GM19324 (cell line): ENCODE data around the gene EARS2.
A peak's percentile ranks its signal among the peaks of the same experiment; 100 is the strongest.
"Not testable (repeated sequence)": the region's sequence is repeated elsewhere in the genome, so short reads cannot be mapped to it uniquely, and the experiment has no call there.

ENCODE experiments used
- ATAC-seq: cut with Tn5 transposase; IDR thresholded peaks from one replicate; pipeline ENCODE4 v1.9.1; 2021; ENCODE audit warnings: mild to moderate bottlenecking, moderate library complexity; ENCODE audit not compliant: unreplicated experiment, low FRiP score

Gene EARS2

DNA sequence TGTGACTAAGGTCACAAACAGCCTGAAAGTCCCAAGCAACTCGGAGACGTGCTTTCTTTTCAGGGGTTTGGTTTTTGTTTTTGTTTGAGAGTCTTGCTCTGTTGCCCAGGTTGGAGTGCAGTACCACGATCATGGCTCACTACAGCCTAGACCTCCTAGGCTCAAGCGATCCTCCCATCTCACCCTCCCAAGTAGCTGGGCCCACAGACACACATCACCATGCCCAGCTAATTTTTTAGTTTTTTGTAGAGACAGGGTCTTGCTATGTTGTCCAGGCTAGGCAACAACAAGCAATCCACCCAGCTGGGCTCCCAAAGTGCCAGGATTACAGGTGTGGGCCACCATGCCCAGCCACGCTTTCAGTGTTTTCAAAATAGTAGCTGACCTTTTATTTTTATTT, 27.1 kb downstream of the EARS2 start:
- ATAC-seq: no peak

DNA sequence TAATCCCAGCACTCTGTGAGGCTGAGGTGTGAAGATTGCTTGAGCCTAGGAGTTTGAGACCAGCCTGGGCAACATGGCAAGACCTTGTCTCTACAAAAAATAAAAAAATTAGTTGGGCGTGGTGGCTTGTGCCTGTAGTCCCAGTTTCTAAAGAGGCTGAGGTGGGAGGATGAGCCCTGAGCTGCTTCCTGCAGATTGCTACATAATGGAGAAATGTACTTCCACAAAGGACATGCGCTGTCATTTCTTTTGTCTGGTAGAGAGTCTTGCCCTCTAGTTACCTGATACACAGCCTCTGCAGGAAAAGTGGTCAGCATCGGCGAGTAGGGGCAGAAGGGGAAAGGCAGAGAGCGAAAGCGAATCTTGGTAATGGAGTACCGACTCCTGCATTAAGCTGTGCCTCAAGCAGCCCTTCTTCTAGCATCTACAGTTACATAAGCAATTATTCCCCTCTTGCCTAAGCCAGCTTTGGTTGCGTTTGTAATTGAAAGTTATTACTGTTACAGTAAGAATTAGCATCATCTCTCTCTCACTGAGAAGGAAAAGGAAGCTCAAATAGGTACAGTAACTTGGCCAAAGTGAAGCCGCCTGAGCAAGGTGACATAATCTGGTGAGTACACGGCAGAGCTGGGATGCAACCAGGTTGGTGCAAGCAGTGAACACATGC, 28.4 kb downstream of the EARS2 start:
- no peak for ATAC-seq

DNA sequence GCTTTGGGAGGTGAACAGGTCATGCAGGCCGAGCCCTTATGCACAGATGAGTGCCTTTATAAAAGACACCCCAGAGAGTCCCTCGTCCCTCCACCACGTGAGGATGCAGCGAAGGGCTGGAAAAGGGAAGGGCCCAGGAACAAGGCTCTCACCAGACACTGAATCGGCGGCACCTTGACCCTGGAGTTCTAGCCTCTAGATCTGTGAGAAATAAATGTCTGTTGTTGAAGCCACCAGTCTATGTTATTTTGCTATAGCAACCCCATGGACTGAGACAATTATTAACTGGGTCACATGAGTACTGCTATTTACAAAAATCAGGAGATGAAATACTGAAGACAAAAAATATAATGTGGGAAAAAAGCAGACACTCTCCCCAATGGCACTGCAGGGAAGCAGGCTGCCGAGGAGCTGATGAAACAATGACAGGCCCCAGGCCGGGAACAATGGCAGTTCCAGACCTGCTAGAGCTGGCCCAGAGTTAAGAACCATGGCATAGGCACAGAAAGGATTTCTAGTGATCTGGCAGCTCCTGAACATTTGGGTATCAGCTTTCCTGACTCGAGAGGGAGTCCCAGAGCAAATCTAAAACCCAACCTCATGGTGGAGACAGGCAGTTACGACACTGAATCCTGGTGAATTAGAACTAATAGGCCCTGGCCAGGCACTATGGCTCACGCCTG, 29.0 kb downstream of the EARS2 start:
- ATAC-seq: no peak

DNA sequence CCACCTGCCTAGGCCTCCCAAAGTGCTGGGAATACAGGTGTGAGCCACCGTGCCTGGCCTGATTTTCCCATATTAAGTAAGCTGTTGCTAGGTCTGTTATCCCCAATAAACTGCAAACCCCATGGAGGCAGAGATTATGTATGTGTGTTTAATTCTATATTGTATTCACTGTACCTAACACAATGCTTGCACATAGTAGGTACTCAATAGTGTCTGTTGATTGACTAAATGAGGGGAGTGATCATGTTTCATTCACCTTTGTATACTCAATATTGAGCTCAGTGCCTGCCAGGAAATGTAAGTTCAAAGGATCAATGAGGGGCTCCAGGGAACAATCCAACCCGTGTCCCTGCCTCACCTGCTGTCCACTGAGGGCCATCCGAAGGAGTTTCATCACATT, 32.3 kb downstream of the EARS2 start:
- ATAC-seq: no peak

GRCh38 chr16:23523876-23524385, 33.2 kb downstream of the EARS2 start:
- ATAC-seq: no peak

DNA sequence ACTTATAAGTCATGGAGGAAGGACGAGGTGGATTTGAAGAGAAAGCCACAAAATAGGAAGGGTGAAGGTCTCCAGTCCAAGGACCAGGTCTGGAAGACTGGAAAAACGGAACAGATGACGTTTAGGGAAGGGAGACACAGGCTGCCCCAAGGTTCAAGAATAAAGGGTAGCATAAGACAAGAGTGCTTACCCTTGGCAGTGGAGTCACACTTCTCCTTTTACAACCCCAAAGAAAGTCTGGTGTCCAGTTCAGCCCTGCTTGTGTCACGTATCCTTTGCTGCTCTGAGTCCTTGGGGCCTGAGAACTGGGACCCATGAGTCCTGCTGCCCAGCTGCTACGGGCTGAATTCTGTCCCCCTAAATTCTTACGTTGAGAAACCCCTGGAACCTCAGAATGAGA, 33.8 kb downstream of the EARS2 start:
- ATAC-seq: no peak

- ATAC-seq: no peak
Observed at GRCh38 chr16:23521965-23522364, 35.2 kb downstream of the EARS2 start.

DNA sequence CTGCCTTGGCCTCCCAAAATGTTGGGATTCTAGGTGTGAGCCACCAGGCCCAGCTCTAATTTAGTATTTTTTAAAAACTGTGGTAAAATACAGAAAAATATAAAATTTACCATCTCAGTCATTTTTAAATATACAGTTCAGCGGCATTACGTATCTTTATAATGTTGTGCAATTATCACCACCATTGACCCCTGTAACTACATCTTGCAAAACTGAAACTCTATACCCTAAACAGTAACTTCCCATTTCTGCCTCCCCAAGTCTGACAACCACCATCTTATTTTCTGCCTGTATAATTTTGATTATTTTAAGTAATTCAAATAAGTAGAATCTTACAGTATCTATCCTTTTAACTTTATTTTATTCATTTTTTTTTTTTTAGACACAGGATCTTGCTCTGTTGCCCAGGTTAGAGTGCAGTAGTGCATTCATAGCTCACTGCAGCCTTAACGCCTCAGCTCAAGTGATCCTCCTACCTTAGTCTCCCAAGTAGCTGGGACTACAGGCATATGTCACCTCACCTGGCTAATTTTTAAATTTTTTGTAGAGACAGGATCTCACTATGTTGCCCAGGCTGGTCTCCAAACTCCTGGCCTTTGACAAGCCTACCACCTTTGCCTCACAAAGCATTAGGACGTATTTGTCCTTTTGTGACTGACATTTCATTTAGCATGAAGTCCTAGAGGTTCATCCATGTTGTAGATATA, 36.0 kb downstream of the EARS2 start:
- ATAC-seq: no peak

DNA sequence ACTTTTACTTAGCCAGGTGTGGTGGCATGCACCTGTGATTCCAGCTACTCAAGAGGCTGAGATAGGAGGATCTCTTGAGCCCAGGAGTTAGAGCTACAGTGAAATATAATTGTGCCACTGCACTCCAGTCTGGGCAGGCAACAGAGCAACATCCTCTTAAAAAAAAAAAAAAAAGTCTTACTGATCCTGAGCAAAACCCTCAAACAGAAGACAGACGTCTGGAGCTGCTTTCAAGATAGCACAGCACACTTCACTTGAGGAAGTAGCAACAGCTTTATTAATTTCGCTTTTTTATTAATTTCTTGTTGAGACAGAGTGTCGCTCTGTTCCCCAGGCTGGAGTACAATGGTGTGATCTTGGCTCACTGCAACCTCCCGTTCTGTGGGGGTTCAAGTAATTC, 36.6 kb downstream of the EARS2 start:
- no peak for ATAC-seq

DNA sequence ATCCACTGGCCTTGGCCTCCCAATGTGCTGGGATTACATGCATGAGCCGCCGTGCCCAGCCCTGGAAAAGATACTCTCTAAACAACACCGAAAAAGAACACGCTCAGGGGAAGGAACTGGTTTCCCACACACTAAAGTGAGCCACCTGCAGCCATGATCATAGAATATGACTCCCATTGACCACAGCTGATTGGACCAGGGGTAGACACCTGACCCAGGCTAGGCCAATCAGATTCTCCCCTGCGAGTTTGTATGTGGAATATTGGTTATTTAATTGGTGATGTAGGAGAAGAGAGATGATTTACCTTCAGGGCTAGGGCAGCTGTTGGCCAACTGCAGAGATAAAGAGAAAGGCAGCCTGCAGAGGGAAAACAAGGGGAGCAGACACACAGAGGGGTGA, 37.9 kb downstream of the EARS2 start:
- no peak for ATAC-seq

DNA sequence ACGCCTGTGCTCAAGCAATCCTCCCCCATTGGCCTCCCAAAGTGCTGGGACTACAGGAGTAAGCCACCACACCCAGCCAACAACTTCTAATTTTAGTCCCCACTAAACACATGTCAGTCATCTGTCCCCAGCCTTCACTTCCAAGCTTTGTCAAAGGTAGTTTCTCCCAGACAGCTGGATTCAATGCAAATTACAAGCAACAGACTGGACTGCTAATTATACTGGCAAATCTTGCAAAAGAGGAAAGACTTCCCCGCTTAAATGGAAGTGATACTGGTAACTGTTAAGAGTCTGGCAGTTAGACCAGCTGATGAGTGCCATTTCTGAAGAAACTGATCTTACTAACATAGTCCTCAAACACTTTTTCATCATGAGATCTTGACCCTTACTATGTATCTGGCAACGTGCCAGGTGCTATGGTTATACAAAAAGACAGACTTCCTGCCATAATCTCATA, 38.7 kb downstream of the EARS2 start:
- ATAC-seq: no peak

DNA sequence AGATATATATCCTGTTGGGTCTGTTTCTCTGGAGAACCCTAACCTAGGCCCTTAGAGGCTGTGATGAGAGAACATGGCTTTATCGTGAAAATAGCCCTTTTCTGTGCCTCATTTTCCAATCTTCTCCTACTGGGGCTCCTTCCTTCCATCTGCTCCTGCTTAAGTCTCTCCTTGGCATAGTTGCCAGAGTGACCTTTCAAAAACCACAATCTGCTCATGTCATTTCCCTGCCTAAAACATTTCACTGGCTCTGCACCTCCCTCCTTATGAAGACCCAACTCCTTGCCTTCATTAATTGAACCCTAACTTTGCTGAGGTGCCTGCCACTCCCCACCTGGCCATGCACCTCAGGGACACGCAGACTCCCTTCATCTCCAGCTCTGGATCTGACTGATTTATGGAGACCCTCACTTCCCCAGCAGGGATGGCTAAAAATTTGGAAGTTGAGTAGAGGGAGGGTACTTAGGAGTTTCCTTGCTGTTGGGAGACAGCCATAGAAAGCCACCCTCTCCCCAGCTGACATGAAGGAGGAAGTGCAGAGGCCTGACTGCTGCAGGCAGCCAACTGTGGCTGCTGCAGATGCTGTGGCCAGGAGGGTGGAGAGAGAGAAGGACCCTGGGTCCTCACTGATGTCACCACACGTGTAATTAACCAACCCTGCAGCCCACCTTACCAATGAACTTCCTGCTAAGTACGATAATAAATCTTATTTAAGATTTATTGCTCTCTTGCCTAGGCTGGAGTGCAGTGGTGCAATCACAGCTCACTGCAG, 40.6 kb downstream of the EARS2 start:
- no peak for ATAC-seq

- no peak for ATAC-seq
Observed at GRCh38 chr16:23515881-23516280, 41.3 kb downstream of the EARS2 start.

DNA sequence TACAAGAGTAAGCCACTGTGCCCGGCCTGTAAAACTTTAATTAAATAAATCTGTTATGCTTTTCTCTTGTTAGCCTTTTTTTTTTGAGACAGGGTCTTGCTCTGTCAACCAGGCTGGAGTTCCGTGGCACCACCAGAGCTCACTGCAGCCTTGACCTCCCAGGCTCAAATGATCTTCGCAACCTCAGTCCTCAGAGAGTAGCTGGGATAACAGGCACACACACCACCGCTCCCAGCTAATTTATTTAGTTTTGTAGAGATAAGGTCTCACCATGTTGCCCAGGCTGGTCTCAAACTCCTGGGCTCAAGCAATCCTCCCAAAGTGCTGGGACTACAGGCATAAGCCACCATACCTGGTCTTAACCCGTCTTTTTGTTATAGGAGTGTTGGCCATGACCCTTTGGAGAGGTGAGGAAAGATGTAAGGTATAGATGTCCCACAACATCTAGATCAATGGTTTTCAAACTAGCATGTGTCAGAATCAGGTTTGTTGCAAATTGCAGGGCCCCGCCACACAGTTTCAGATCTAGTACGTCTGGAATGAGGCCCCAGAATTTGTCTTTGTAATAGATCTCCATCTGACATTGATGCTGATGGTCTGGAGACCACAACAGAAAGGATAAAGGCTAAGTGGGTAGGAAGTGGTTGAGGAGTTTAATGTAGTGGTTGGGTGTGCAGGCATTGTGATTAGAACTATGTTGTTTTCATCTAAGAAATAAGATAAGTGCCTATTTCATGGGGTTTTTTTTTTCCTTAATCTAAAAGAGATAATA, 42.6 kb downstream of the EARS2 start:
- ATAC-seq: no peak

- no peak for ATAC-seq
Observed at GRCh38 chr16:23512168-23512695, 44.9 kb downstream of the EARS2 start.

DNA sequence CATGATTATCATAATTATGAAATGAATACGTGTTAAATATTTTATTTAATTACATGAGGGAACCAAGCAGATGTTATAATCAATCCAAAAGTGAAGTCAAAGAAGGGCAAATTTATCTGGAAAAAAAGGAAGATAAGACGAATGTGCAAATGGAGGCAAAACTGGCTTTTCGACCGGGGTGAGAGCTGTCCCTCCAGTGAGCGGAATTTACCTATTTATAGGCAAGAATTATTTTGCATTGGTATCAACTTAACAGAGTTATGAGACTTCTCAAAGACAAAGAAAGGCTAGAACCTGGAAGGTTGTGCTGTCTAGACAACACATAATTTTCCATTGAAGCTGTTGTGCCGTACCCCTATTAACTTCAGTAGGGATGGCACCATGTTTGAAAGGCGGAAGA, 45.4 kb downstream of the EARS2 start:
- ATAC-seq: no peak

- ATAC-seq: not testable (repeated sequence)
Observed at GRCh38 chr16:23510915-23511270, 46.3 kb downstream of the EARS2 start.

- peak; percentile 86 for ATAC-seq
Observed at GRCh38 chr16:23510164-23510914, 46.8 kb downstream of the EARS2 start, which contains the start of gene GGA2. Gene GGA2 (minus strand): TSS chr16:23510494. CDS start chr16:23510411, 83 bp downstream.

GRCh38 chr16:23509782-23510163, 47.4 kb downstream of the EARS2 start:
- no peak for ATAC-seq
